RWPE1 (cell line): Measurements from ENCODE around the gene ST3GAL5.

Experiments
- CTCF ChIA-PET: fragments of 350-600 bp; sonication (Branson Sonifier 250); formaldehyde crosslinking; extraction: SDS; loops from one replicate; lab custom pipeline; 2021; lab: Yijun Ruan, JAX
- POLR2A ChIA-PET: fragments of 400-600 bp; formaldehyde crosslinking; extraction: SDS; loops from one replicate; lab custom pipeline; 2020; ENCODE audit warnings: antibody characterized with exemption; ENCODE audit not compliant: low non-redundant PET; lab: Yijun Ruan, JAX
- DNase-seq: peaks from one replicate; pipeline ENCODE4 v3.0.0; 2012; ENCODE audit warnings: low spot score
- H3K27ac ChIP-seq: fragments of 450-650 bp; 2 replicates; pipeline ENCODE4 v1.5.1; 2017
- CTCF ChIP-seq: fragments of 450-650 bp; conservative IDR thresholded peaks from 2 replicates; pipeline ENCODE4 v1.5.1; 2017; ENCODE audit warnings: low read depth, mild to moderate bottlenecking

The ST3GAL5 gene

DNA sequence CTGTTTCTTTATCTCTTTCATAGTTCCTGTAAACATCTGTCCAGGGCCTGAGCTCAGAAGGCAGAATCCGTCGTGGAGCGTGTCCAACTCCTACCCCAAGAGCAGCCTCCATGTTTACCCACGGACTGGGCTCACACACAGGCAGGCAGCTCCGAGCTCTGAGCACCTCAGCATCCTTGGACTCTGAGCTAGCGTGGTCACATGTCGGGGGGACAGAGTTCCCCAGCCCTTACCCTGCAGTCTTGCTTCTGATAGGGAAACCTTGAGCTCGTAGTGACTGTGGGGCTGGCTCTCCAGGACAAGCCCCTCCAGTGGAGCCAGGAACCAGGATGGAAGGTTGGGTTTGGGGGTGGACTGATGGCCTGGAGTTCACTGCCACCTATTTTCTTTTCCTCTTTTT is 15.1 kb upstream of the ST3GAL5 start:
- DNase-seq = no peak
- no peak for TF ChIP-seq CTCF
- ChIA-PET CTCF (interaction anchor here (1.1 kb wide), 2 partner anchors 15 to 76 kb away, joined by 3 to 4 read pairs; partner anchors contain the start of gene ST3GAL5), POLR2A (no interaction called here)
- no peak overlapping the region for H3K27ac ChIP-seq

GRCh38 chr2:85902496-85902895 is 13.7 kb upstream of the ST3GAL5 start:
- no peak for TF ChIP-seq CTCF
- DNase-seq = no peak
- H3K27ac ChIP-seq = no peak overlapping the region
- POLR2A ChIA-PET = no interaction called here
- CTCF ChIA-PET = no interaction called here

DNA sequence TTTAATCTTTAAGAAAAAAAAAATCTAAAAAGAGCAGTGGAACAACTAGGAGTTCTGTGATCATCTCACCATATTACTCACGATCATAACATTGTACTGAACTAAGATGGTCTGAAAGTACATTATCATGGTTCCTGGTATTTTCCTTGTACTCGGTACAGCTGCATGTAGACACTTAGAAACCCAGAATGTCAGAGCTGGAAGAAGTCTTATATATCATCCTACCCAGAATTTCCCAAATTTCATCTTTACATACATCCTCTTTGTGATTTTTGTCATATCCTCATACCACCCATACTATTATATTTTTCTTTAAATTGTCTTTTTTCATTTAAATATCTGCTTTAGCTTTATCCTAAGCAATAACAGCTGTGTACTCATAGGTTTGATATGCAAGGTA is 12.4 kb upstream of the ST3GAL5 start:
- no peak for TF ChIP-seq CTCF
- no peak for DNase-seq
- ChIA-PET CTCF (no interaction called here), POLR2A (no interaction called here)
- H3K27ac ChIP-seq = no peak overlapping the region

DNA sequence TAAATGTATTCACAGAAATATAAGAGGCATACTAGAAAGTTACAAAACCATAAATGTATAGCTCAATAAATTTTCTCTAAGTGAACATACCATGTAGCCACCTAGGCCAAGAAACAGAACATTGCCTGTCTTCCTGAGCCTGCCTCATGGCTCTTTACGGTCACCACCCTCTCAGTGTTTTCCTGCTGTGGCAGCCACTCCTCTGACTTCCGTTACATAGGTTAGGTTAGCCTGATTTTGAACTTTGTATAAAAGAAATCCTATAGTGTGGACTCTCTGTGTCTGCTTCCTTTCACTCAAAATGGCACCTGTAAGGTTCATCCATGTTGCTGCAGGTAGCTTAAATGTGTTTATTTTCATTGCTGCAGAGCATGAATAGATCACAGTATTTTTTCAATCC is 11.6 kb upstream of the ST3GAL5 start:
- no peak overlapping the region for H3K27ac ChIP-seq
- ChIA-PET POLR2A (no interaction called here), CTCF (no interaction called here)
- DNase-seq = no peak
- no peak for TF ChIP-seq CTCF

DNA sequence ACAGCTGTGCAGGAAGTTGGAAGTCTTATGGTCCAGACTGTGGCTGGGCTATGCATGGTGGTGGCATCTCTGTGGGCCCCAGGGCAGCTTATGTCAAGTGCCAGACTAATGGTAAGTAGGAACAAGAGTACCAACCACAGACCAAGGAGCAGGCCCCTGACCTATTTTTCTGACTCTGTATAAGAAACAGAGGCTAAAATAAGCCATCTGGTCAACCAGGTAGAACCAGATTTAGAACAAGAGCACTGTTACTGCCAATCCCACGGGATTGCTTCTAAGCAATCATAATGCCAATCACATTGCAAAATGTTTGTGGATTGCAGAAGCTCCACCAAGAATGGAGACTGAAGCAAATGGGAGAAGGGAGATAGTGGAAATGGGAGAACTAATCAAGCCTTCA is 11.1 kb upstream of the ST3GAL5 start:
- no peak overlapping the region for H3K27ac ChIP-seq
- ChIA-PET POLR2A (no interaction called here), CTCF (no interaction called here)
- DNase-seq = no peak
- no peak for TF ChIP-seq CTCF

DNA sequence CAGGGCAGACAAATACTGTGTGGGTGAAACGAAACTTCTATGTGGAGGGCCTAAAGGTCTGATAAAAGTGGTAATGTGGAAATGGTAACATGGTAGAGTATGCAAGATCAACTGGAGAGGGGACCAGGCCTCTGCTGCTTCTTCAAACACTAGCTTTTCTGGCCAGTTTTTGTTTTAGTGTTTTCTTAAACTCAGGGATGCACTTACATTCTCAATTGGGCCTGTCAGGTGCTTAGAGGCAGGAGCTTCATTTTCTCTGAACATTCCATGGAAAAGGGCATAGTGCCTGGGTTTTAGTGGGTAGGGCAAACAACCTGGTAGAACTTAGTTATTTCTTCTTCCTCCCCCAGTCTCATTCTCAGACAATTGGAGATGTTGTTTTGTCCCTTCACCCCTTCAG is 10.5 kb upstream of the ST3GAL5 start:
- CTCF ChIA-PET = interaction anchor here (1.2 kb wide), 1 partner anchor 10 kb away, joined by 3 read pairs; no protein-coding TSS in a partner anchor
- no peak for DNase-seq
- POLR2A ChIA-PET = no interaction called here
- no peak overlapping the region for H3K27ac ChIP-seq
- TF ChIP-seq CTCF = no peak
